Thyroid gland (tissue), 4 donors: ENCODE data around the gene SEMA4C.

Source experiments
- CTCF ChIP-seq, 6 experiments: fragments of 200-600 bp in 3 of 6; fragments of 450-650 bp in 3 of 6; sonication (generic) in 3 of 6; IDR thresholded peaks; one replicate each; pipeline ENCODE4 v1.5.1; 2016 to 2019; ENCODE audit warnings: antibody characterized with exemption in 6 of 6, mild to moderate bottlenecking in 2 of 6, inconsistent platforms in 1 of 6, moderate library complexity in 1 of 6
- POLR2A ChIP-seq, 2 donors: fragments of 450-650 bp; IDR thresholded peaks; one replicate each; pipeline ENCODE4 v1.6.1; 2017; ENCODE audit warnings: antibody characterized with exemption in 2 of 2, mild to moderate bottlenecking in 2 of 2, moderate library complexity in 1 of 2

GRCh38 chr2:96884299-96885094, 14.6 kb upstream of the SEMA4C start:
- TF ChIP-seq CTCF (IDR thresholded peaks at IDR 0.05): no peak
- TF ChIP-seq POLR2A (IDR thresholded peaks at IDR 0.05): no peak
